Stimulated activated CD8-positive, alpha-beta memory T cell treated with anti-CD3 and anti-CD28 coated beads, Interleukin-2, amount 100 ng/mL, for 48 hours (primary cell): ENCODE measurements around the gene RUNX2.

Experiments used
- DNase-seq, 2 donors: peaks; one replicate each; pipeline ENCODE4 v3.0.0-alpha.2; 2020; ENCODE audit warnings: low read depth in 2 of 2

The RUNX2 gene

DNA sequence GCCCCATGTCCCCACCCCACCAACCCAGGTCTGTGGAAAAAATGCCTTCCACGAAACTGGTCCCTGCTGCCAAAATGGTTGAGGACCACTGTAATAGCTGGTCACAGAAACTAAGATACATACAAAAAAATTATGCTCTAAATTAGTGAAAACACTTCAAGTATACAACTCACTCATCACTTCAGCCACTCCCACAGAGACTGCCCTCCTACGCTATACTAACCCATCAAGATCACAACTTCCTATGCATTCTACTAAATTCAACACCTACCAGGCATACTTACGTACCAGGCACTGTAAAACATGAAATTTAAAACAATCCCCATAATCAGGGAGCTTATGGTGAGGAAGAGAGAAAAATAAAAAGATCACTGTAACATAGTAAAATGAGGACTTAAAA is 22.9 kb downstream of the RUNX2 start:
- no peak for DNase-seq

GRCh38 chr6:45351667-45352066 is 23.5 kb downstream of the RUNX2 start:
- DNase-seq: no peak

DNA sequence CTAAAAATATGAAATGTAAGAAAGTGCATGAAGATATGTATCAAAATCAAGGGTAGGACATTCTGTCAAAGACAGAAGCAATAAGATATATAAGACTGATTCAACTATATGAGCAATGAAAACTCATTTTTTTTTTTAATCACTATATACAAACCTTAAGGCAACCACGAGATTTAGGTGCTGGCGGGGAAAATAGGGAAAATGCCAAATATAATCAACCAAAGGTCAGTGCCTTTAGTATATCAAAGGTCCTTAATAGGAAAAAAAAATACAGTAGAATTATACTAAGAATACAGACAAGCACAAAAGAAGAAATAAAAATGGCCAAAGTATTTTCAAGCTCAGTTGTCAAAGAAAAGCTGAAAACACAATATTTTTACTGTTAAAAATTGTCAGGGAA is 25.5 kb downstream of the RUNX2 start:
- DNase-seq: no peak

DNA sequence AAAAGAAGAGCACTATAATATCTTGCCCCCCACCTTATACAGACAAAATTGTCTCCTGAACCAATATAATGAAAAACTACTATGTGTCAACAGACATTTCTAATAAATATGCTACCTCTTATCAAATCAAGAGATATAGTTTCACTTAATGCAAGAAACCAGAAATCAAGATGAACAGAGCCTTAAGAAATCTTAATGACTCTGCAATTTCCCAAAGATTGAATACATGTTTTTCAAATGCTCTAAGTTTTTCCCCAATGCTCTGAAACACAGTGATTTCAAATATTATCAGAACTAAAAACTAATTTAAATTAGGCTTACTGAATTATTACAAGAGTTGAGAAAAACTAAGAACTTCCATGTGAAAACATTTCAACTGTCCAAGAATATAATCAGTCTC is 36.3 kb downstream of the RUNX2 start:
- no peak for DNase-seq

- DNase-seq: no peak
Observed at GRCh38 chr6:45365036-45365435, 36.9 kb downstream of the RUNX2 start.

DNA sequence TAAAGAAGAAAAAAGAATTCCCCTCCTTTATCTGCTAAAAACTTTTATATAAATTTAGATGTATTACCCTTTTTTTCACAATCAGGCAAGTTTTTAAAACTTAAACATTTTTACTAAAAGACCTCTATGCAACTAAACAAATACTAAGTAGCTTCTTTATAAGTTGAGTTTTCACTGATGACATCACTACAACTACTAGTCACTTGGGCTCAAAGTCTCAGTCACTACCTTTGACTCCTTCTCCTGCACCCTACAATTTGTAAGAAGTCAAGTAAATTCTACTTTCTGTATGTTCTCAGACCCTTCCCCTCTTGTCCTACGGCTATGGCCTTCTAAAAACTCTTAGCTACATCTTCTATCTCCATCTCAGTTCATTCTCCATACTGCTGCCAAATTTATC is 38.4 kb downstream of the RUNX2 start:
- DNase-seq: no peak

DNA sequence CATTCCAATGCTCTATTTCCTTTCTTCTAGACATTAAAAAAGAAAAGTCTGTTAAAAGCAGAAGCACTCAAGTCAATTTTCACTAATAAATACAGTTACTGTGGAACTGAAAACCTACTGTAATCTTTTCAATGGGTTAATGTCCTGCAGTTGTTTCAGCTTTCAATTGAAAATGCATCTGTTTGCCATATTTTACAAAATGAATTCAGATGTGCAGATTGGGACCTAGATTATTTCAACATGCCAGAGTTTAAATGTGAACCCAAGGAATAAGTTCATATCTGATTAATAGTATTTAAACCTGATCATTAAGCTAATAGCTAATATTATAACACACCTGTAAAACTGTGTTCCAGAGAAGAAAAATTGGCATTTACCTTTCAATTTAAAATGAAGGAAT is 39.9 kb downstream of the RUNX2 start:
- DNase-seq: no peak

- DNase-seq: no peak
Observed at GRCh38 chr6:45369870-45370269, 41.7 kb downstream of the RUNX2 start.

GRCh38 chr6:45371924-45372573 is 43.9 kb downstream of the RUNX2 start:
- DNase-seq: no peak

GRCh38 chr6:45375449-45375848 is 47.3 kb downstream of the RUNX2 start:
- DNase-seq: no peak

DNA sequence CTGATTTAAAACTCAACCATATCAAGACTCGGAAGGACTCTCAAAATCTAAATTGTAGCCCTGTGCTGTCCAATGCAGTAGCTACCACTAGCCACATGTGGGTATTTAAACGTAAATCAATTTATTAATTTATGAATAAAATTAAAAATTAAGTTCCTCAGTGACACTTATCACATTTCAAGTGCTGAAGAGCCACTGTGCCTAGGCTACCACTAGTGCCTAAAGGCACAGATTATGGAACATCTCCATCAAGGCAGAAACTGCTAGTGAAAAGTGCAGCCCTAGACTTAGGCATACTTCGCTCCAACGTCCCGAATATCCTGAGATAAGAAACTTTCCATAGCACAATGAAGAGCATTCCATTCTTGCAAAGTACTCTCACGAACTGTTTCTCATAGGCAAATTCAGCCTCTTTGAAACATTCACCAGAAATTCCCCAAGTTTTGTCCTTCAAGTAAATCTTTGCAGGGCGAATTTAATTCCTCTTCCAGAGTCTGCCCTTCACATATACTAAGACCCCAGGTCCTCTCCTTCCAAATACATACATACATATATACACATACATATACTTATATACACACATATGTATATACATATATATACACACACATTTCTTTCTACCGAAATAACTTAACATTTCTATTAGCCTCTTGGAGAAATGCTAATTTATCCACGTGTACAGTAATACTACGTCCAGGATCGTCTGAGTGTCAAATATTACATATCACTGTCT is 48.3 kb downstream of the RUNX2 start:
- DNase-seq: no peak

- DNase-seq: no peak
Observed at GRCh38 chr6:45377043-45377553, 49.0 kb downstream of the RUNX2 start.

DNA sequence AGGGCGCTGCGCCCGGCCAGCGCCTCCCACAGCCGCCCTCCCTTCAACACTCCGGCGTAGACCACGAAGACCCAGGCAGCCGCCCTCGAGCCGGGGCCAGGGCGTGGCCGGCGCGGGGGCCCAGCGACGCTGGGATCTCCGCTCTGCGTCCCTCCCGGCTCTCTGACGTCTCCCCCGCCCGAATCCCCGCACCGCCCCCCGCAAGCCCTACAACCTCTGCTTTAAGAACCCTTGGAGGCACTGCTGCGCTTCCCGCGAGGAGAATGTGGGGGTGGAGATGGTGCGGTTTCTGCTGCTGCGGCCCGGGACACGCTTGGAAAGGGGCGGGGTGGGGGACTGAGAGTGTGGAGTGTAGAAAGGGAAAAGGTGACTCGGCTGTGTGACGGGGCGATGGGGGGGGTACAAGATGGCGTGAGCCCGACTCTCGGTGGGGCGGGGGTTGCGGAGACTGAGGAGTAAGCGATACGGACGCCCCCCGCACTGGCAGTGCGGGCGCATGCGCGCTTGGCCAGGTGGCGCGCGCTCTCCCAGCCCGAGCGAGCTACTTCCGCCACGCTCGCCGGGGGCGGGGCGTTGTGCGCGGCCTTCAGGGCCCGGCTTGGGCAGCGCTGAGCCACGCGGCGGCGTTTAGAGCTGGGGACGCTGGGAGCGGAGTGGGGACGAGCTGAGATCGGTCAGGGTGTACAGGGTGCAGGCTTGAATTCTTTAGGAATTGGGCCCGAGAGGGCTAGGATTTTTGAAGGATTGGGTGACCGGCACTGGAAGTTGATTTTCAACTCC is 49.6 kb downstream of the RUNX2 start, which contains the start of gene SUPT3H:
Gene SUPT3H (minus strand): TSS at position 381 of the 780 bp plus-strand sequence.
- DNase-seq: peak; percentile 92

GRCh38 chr6:45378334-45378926 is 50.3 kb downstream of the RUNX2 start:
- DNase-seq: peak; percentile 11 to 12

- DNase-seq: no peak
Observed at GRCh38 chr6:45382391-45382790, 54.3 kb downstream of the RUNX2 start.

GRCh38 chr6:45386501-45386900 is 58.4 kb downstream of the RUNX2 start:
- no peak for DNase-seq

GRCh38 chr6:45387236-45387635 is 59.1 kb downstream of the RUNX2 start:
- no peak for DNase-seq

GRCh38 chr6:45388328-45388727 is 60.2 kb downstream of the RUNX2 start:
- DNase-seq: no peak

DNA sequence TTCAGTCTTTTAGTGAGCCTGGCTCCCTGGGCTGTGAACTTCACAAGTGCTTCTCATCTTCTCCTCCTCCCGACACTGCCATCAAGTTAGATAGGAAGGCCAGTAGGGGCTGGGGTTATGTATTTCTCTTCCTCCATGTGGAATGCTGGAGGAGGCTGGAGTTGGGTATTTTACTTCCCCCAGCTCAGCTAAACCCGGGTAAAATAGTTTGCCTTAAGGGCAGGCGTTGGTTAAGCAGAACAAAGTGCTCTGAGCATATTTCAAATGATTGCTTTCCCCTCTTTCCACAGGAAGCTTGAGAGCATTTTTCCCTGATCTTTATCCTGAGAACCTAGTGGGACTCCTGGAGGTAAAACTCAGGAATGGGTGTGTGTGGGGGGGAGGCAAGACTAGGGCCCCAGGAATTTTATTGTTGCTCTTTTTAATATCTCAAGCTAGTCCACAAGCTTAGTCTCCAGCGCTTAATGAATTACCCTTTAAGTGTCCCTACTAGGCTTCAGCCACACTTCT is 66.5 kb downstream of the RUNX2 start:
- no peak for DNase-seq

DNA sequence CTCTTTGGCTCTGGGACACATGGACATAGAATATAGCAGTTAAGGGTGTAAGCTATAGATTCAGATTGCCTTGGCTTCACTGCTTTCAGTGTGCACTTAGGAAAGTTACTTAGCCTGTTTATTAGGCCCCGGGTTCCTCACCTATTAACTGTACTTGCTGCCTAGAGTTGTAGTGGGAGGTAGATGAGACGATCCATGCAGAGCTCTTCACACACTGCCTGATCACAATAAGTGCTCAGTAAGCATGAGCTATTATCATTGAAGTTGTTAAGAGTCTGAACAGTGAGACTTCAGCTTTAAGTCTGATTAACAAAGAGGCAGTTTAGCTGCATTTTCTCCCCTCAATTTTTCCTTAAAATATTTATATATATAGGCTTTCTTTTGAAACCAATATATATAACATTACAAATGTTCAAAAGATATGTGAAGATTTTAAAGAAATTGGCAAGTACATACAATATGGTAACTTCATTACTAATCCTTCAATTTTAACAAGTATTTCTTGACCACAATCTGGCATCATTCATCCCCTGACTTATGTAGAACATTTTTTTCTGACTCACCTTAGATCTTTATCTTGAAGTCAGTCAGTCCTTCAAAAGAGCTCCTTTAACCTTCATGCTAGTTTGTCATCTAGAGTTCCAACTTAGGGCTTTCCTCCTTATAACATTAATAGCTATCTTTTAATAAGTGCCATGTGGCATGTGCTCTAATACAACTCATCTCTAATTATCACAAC is 70.1 kb downstream of the RUNX2 start:
- DNase-seq: no peak

DNA sequence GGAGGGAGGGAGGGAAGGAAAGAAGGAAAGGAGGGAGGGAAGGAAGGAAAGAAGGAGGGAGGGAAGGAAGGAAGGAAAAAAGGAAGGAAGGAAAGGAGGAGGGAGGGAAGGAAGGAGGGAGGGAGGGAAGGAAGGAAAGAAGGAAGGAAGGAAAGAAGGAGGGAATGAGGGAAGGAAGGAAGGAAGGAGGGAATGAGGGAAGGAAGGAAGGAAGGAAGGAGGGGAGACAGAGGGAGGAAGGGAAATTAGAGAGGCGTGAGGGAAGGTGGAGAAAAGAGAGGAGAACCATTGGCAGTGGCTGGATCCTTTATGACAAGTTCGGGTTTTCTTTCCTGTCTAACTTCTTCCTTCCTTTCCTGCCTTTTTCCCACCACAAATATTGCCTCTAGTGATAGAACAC is 71.9 kb downstream of the RUNX2 start:
- DNase-seq: no peak
